Measurements from ENCODE around the gene OR12D1.

OR12D1 gene

GRCh38 chr6:29465801-29466200 lies 51.1 kb downstream of the OR12D1 start:
- DNase-seq (ENCODE audit: low read depth) = no peak

GRCh38 chr6:29466241-29466640 lies 51.5 kb downstream of the OR12D1 start:
- no peak for DNase-seq (ENCODE audit: low read depth)
